Activated CD8-positive, alpha-beta memory T cell treated with anti-CD3 and anti-CD28 coated beads for 24 hours (primary cell): Measurements from ENCODE around the gene MARVELD1.

Experiments
- DNase-seq: peaks from one replicate; pipeline ENCODE4 v3.0.0-alpha.2; 2020

Gene MARVELD1

GRCh38 chr10:97759946-97760345 is 46.4 kb downstream of the MARVELD1 start:
- DNase-seq = no peak

- DNase-seq = no peak
These were observed 47.1 kb downstream of the MARVELD1 start for GRCh38 chr10:97760461-97761257.

GRCh38 chr10:97761331-97761865 is 47.9 kb downstream of the MARVELD1 start:
- no peak for DNase-seq

- no peak for DNase-seq
These were observed 48.5 kb downstream of the MARVELD1 start for GRCh38 chr10:97762056-97762455.

DNA sequence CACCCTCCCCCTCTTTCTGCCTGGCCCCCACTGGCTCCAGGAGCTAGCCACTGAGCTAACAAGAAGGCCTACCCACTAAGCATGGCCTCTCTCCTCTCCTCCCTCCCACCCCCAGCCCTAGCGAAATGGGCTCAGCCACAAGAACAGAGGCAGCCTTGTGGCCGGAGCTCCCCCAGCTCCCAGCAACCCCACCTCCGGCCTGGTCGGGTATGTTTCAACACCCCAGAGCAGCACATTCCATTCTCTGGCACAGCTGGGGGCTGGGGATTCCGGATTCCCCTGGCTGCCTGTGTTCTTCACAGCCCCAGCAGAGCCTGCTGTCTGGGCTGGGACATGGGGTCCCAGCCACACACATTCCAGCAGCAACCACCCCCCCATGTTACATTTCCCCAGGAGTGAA is 49.3 kb downstream of the MARVELD1 start:
- no peak for DNase-seq

DNA sequence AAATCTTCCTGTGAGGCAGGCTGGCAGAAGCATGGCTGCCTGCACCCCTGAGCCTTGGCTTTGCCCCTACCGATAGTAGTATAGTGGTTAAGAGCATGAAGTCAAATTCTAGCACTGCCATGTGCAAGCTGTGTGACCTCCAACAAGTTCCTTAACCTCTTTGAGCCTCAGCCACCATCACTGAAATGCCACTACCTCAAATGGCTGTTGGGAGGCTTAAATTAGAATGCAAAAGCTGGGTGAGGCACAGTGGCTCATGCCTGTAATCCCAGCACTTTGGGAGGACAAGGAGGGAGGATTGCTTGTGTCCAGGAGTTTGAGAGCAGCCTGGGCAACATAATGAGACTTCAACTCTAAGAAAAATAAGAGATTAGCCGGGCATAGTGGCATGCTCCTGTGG is 49.9 kb downstream of the MARVELD1 start:
- no peak for DNase-seq

DNA sequence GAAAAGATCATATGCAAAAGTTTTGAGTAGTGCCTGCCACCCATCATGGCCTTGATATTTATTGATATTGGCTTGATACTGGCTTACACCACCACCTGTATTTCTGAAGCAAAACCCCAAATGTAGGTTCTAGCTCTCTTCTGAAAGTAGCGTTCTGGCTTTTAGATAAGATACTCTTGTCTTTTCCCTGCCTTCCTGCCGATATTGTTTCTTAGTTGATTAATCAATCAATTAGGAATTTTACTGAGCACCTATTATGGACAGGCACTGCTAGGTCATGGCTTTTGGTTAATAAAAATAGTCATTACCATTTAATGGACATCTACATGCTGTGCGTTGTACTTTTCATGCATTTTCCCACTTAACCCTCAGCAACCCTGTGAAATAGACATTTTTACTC is 50.4 kb downstream of the MARVELD1 start:
- DNase-seq = no peak

GRCh38 chr10:97764519-97764931 is 51.0 kb downstream of the MARVELD1 start:
- DNase-seq = no peak

- no peak for DNase-seq
These were observed 51.7 kb downstream of the MARVELD1 start for GRCh38 chr10:97765201-97765600.

- no peak for DNase-seq
These were observed 52.7 kb downstream of the MARVELD1 start for GRCh38 chr10:97766106-97766810.

DNA sequence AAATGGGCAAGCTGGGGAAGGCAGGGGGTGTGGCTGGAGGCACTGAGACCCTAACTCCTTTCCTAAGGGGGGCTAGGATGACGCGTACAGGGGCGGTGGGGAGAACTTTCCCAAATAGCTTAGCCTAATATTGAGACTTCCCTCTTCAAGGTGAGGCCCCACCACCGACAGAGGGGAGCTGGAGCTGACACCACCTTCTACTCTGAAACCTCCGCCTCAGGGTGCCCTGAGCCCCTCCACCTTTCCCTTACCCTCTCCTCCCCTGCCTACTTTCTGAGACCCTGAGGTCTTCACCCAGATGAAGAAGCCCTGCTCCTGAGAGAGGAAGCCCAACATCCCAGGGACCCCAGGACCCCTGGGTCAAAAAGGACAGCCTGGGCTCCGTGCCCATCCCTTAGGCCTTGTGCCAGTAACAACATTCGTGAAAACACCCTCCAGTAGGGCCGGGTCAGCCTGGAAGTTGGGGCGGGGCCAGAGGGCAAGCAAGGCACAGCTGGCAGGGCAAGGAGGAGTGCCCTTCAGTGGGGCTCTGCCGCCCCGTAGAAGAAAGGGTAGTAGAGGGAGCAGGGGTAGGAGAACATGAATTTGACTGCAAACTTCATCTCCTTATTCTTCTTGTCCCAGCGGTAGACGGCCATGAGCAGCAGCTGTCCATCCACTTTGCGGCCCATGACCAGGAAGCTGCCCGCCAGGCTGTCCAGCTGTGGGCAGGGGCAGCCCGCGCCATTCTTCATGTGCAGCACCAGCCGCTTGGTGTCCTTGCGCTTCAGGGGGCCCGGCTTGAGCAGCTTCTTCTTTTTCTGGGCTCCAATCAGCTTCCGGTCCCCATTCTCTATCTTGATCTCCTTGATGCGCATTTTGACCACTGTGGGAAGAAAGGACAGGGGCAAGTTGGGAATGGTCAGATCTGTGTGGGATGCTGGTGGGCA is 53.7 kb downstream of the MARVELD1 start:
- DNase-seq = no peak
